Esophagus muscularis mucosa (tissue), 3 donors: ENCODE data around the gene KMT2D.

Experiments used
- CTCF ChIP-seq, 3 experiments: fragments of 200-600 bp in 2 of 3; fragments of 450-650 bp in 1 of 3; sonication (generic) in 2 of 3; IDR thresholded peaks; one replicate each; pipeline ENCODE4 v1.5.1; 2017 to 2019; ENCODE audit warnings: antibody characterized with exemption in 3 of 3, mild to moderate bottlenecking in 2 of 3, moderate library complexity in 1 of 3
- POLR2A ChIP-seq: fragments of 450-650 bp; IDR thresholded peaks from one replicate; pipeline ENCODE4 v1.6.1; 2017; ENCODE audit warnings: antibody characterized with exemption, moderate library complexity, mild to moderate bottlenecking, low read depth
- POLR2AphosphoS5 ChIP-seq, 2 donors: sonication (generic); formaldehyde crosslinking; IDR thresholded peaks; one replicate each; pipeline ENCODE4 v1.6.1; 2017; ENCODE audit warnings: antibody characterized with exemption in 2 of 2

- TF ChIP-seq POLR2A = no peak
- TF ChIP-seq POLR2AphosphoS5 (IDR thresholded peaks at IDR 0.05) = no peak
- no peak for TF ChIP-seq CTCF (IDR thresholded peaks at IDR 0.05)
These were observed 47.9 kb downstream of the KMT2D start for GRCh38 chr12:49012739-49013138.
